Panc1 (cell line): ENCODE measurements around the gene PDZD2. TPM values are rescaled to one million over a fixed set of nuclear protein-coding genes. Genes with fewer than 3 reads are reported as not detected.

Experiments used
- ATAC-seq: fragments of 200-7000 bp; cut with Tn5 transposase; 2 replicates; pipeline ENCODE4 v1.9.1; 2020; ENCODE audit warnings: mild to moderate bottlenecking, moderate library complexity
- BruUV-seq: library from RNA; stranded (reverse); fragments of 400-500 nt; replicated peaks from 2 replicates; lab custom pipeline; 2021; lab: Mats Ljungman, UMichigan
- CTCF ChIA-PET: fragments of 300-600 bp; sonication (Branson Sonifier 250); formaldehyde crosslinking; loops from one replicate; lab custom pipeline; 2022; ENCODE audit warnings: antibody characterized with exemption; lab: Charles Lee
- POLR2A ChIA-PET: fragments of 300-600 bp; sonication (Branson Sonifier 250); formaldehyde crosslinking; loops from one replicate; lab custom pipeline; 2022; ENCODE audit warnings: antibody characterized with exemption; lab: Charles Lee
- DNase-seq: peaks from one replicate; pipeline ENCODE4 v3.0.0-alpha.2; 2010; ENCODE audit warnings: low read depth, low spot score
- H3K27ac ChIP-seq: 2 replicates; pipeline ENCODE4 v1.5.1; 2011; ENCODE audit warnings: mild to moderate bottlenecking, low read length, inconsistent platforms
- H3K27me3 ChIP-seq: fragments of 200-500 bp; sonication (Bioruptor generic); 2 replicates; pipeline ENCODE4 v1.6.0; 2014; ENCODE audit warnings: low read length, inconsistent platforms; ENCODE audit not compliant: control insufficient read depth, insufficient read depth
- H3K36me3 ChIP-seq: fragments of 200-500 bp; sonication (Bioruptor generic); 2 replicates; pipeline ENCODE4 v1.5.1; 2014; ENCODE audit warnings: inconsistent platforms, mild to moderate bottlenecking, low read length, moderate library complexity; ENCODE audit not compliant: control insufficient read depth, insufficient read depth
- H3K4me1 ChIP-seq: 2 replicates; pipeline ENCODE4 v1.5.1; 2011; ENCODE audit warnings: inconsistent platforms, mild to moderate bottlenecking, low read length, moderate library complexity; ENCODE audit not compliant: control insufficient read depth, insufficient read depth
- H3K4me3 ChIP-seq, 2 experiments: 2 replicates each; pipeline ENCODE4 v1.5.1; 2011 to 2012; ENCODE audit warnings: low read depth in 2 of 2, low read length in 2 of 2, mild to moderate bottlenecking in 2 of 2, inconsistent platforms in 1 of 2, moderate library complexity in 1 of 2
- H3K9me3 ChIP-seq: fragments of 200-500 bp; sonication (Bioruptor generic); 2 replicates; pipeline ENCODE4 v1.5.1; 2014; ENCODE audit warnings: low read depth, mild to moderate bottlenecking, inconsistent platforms, low read length, moderate library complexity; ENCODE audit not compliant: control insufficient read depth, insufficient read depth
- POLR2AphosphoS5 ChIP-seq: IDR thresholded peaks from 2 replicates; pipeline ENCODE4 v1.6.1; 2012; ENCODE audit warnings: mild to moderate bottlenecking, low read depth, low read length, moderate library complexity
- SIN3A ChIP-seq: IDR thresholded peaks from 2 replicates; pipeline ENCODE4 v1.6.1; 2012; ENCODE audit warnings: low read depth, mild to moderate bottlenecking, low read length, moderate library complexity, borderline replicate concordance; ENCODE audit not compliant: insufficient read depth
- TCF7L2 ChIP-seq: IDR thresholded peaks from 2 replicates; pipeline ENCODE4 v1.6.1; 2011; ENCODE audit warnings: mild to moderate bottlenecking, low read depth, low read length, inconsistent platforms
- in situ Hi-C: cut with HindIII; loops from 2 replicates; pipeline ENCODE4 v1.10.0; 2016; ENCODE audit warnings: low sequenced_read_pairs, low pct_unique_long_range_greater_than_20kb
- intact Hi-C: fragments of 100-400 bp; cut with micrococcal nuclease; formaldehyde crosslinking; loops from one replicate; pipeline ENCODE4 v1.10.0; 2022; ENCODE audit not compliant: unreplicated experiment
- total RNA-seq: library from RNA; stranded (reverse); gene quantifications from one replicate; pipeline ENCODE4 v1.2.1, GENCODE V29; 2021; ENCODE audit not compliant: unreplicated experiment
- TF ChIP-seq, protein P1 (sequence below), 2 experiments: IDR thresholded peaks; 2 replicates each; pipeline ENCODE4 v1.6.1; 2011 to 2012; ENCODE audit warnings: low read depth in 2 of 2, control low read depth in 1 of 2, low read length in 1 of 2, mild to moderate bottlenecking in 1 of 2, moderate library complexity in 1 of 2; ENCODE audit not compliant: insufficient read depth in 1 of 2
- TF ChIP-seq, protein P2 (sequence below): fragments of 450-650 bp; IDR thresholded peaks from 2 replicates; pipeline ENCODE4 v1.5.1; 2017; ENCODE audit warnings: mild to moderate bottlenecking

Gene PDZD2
- total RNA-seq, 1 experiment from 2014 or later: 0.10 TPM

DNA sequence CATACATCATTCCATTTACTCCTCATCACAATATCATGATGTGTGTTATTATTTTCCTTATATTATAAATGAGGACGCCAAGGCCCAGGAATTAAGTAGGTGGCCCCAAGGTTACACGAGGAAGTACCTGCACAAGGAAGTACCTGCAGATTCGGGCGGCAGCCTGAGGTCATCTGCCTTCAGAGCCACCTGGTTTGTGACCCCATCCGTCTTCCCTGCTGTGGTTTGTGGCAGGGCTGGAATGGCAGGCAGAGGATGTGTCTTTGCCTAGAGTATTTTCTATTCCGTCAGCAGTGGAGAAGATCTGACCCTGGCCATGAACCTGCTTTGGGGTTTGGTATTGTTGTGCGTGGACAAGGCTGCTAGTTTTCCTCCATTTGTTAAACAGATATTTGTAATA, 59.7 kb downstream of the PDZD2 start:
- no peak overlapping the region for H3K27ac ChIP-seq
- BruUV-seq: no TSS peak
- H3K4me1 ChIP-seq: no peaks in the 10 kb centered on the region
- no peaks in the 10 kb centered on the region for H3K9me3 ChIP-seq
- ChIA-PET POLR2A (no interaction called here), CTCF (no interaction called here)
- intact Hi-C loops (no loop called here), in situ Hi-C loops (no loop called here)
- no peaks in the 10 kb centered on the region for H3K36me3 ChIP-seq
- no peak overlapping the region for H3K4me3 ChIP-seq
- ATAC-seq: no peak
- no peak for TF ChIP-seq TCF7L2
- no peak for TF ChIP-seq SIN3A
- DNase-seq: no peak
- H3K27me3 ChIP-seq: peaks cover 2% of the 10 kb centered on the region; the same call in 1 of the 2 replicates

DNA sequence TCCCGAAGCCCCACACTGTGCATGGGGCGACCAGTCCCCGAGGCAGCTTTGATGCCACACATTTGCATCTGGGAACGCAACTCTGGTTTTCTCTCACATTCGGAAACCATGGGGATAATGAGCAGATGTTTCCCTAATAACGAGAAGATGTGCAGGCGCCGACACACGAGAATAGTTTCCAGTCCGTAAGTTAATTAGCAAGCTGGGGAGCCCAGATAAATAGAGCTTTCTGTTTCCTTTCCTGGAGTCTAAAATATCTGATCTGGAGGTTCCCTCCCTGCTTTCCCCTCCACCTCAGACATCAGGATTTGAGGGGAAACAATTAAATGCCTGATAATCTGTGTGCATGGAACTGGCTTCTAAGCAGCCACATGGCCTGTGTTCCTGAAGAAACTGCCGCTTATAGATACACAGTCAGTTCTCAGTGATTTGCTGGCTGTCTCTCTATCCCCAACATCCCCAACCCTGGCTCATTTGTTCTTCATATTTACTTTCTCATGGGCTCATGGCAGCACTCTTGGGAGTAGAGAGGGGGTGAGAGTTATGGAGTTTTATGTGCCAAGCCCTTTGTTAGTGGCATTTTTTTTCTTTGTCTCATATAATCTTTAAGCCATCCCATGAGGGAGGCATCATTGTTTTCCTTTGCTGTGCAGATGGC, 62.8 kb downstream of the PDZD2 start:
- Histone ChIP-seq H3K27me3 (peaks cover 2% of the 10 kb centered on the region; the same call in 1 of the 2 replicates), H3K9me3 (no peaks in the 10 kb centered on the region), H3K4me3 (no peak overlapping the region), H3K4me1 (no peaks in the 10 kb centered on the region), H3K27ac (no peak overlapping the region), H3K36me3 (no peaks in the 10 kb centered on the region)
- ChIA-PET POLR2A (no interaction called here), CTCF (no interaction called here)
- no peak for DNase-seq
- TF ChIP-seq POLR2AphosphoS5: no peak
- in situ Hi-C loops: no loop called here
- intact Hi-C loops: no loop called here
- no TSS peak for BruUV-seq
- no peak for ATAC-seq

DNA sequence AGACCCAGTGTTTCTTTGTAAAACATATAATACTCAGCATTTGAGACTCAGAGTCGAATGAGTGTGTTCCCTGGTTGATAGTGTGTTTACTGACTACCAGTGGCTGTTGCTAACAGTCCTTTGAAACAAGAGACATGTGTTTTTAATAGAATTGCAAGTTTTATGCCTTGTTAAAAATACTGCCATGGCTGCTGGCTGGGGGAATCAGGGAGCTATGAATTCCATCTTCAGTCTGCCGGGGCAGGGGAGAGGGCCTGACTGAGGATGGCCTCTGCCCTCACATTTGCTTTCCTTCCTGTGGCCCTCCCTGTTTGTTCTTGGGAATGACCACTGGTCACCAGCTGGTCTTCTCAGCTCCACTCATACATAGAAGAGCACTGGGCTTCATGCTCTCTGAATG, 63.8 kb downstream of the PDZD2 start:
- TF ChIP-seq, protein P1, sequence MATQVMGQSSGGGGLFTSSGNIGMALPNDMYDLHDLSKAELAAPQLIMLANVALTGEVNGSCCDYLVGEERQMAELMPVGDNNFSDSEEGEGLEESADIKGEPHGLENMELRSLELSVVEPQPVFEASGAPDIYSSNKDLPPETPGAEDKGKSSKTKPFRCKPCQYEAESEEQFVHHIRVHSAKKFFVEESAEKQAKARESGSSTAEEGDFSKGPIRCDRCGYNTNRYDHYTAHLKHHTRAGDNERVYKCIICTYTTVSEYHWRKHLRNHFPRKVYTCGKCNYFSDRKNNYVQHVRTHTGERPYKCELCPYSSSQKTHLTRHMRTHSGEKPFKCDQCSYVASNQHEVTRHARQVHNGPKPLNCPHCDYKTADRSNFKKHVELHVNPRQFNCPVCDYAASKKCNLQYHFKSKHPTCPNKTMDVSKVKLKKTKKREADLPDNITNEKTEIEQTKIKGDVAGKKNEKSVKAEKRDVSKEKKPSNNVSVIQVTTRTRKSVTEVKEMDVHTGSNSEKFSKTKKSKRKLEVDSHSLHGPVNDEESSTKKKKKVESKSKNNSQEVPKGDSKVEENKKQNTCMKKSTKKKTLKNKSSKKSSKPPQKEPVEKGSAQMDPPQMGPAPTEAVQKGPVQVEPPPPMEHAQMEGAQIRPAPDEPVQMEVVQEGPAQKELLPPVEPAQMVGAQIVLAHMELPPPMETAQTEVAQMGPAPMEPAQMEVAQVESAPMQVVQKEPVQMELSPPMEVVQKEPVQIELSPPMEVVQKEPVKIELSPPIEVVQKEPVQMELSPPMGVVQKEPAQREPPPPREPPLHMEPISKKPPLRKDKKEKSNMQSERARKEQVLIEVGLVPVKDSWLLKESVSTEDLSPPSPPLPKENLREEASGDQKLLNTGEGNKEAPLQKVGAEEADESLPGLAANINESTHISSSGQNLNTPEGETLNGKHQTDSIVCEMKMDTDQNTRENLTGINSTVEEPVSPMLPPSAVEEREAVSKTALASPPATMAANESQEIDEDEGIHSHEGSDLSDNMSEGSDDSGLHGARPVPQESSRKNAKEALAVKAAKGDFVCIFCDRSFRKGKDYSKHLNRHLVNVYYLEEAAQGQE (IDR thresholded peaks at IDR 0.05; ENCODE audit: insufficient read depth in 1 of 2, low read depth in 2 of 2, low read length in 1 of 2): no peak
- no peak for TF ChIP-seq POLR2AphosphoS5
- no peak for TF ChIP-seq SIN3A
- no peak for TF ChIP-seq TCF7L2
- TF ChIP-seq, protein P2, sequence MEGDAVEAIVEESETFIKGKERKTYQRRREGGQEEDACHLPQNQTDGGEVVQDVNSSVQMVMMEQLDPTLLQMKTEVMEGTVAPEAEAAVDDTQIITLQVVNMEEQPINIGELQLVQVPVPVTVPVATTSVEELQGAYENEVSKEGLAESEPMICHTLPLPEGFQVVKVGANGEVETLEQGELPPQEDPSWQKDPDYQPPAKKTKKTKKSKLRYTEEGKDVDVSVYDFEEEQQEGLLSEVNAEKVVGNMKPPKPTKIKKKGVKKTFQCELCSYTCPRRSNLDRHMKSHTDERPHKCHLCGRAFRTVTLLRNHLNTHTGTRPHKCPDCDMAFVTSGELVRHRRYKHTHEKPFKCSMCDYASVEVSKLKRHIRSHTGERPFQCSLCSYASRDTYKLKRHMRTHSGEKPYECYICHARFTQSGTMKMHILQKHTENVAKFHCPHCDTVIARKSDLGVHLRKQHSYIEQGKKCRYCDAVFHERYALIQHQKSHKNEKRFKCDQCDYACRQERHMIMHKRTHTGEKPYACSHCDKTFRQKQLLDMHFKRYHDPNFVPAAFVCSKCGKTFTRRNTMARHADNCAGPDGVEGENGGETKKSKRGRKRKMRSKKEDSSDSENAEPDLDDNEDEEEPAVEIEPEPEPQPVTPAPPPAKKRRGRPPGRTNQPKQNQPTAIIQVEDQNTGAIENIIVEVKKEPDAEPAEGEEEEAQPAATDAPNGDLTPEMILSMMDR: no peak
- Histone ChIP-seq H3K9me3 (no peaks in the 10 kb centered on the region), H3K27me3 (peaks cover 2% of the 10 kb centered on the region; the same call in 1 of the 2 replicates), H3K4me1 (no peaks in the 10 kb centered on the region), H3K4me3 (no peak overlapping the region), H3K27ac (no peak overlapping the region), H3K36me3 (no peaks in the 10 kb centered on the region)
- in situ Hi-C loops: no loop called here
- DNase-seq (no peak), ATAC-seq (no peak)
- ChIA-PET CTCF (interaction anchor here (0.5 kb wide), 1 partner anchor 135 kb away, joined by 3 read pairs; no protein-coding TSS in a partner anchor), POLR2A (no interaction called here)
- intact Hi-C loops: no loop called here
- BruUV-seq: no TSS peak
